Activated CD4-positive, alpha-beta memory T cell treated with anti-CD3 and anti-CD28 coated beads, Interleukin-2, amount 10 ng/mL, durations not matched to agents 7 days and 5 days (primary cell): ENCODE data around the gene RCC1. TPM values are rescaled to one million over a fixed set of nuclear protein-coding genes. Genes with fewer than 3 reads are reported as not detected.
A peak's percentile ranks its signal among the peaks of the same experiment; 100 is the strongest.
"Not testable (repeated sequence)": the region's sequence is repeated elsewhere in the genome, so short reads cannot be mapped to it uniquely, and the experiment has no call there.

Experiments used
- CTCF ChIA-PET: fragments of 350-600 bp; sonication (Branson Sonifier 250); formaldehyde crosslinking; loops from one replicate; lab custom pipeline; 2021; ENCODE audit warnings: antibody characterized with exemption, inconsistent platforms; lab: Charles Lee
- POLR2A ChIA-PET: fragments of 350-600 bp; sonication (Branson Sonifier 250); formaldehyde crosslinking; loops from one replicate; lab custom pipeline; 2021; ENCODE audit warnings: antibody characterized with exemption; lab: Charles Lee
- DNase-seq: peaks from one replicate; pipeline ENCODE4 v3.0.0-alpha.2; 2020
- H3K27ac Mint-ChIP-seq: one replicate; pipeline ENCODE4 v1.8.0; 2021; ENCODE audit warnings: mild to moderate bottlenecking, mixed read lengths
- H3K27me3 Mint-ChIP-seq: one replicate; pipeline ENCODE4 v1.8.0; 2021; ENCODE audit warnings: mixed read lengths
- H3K36me3 Mint-ChIP-seq: one replicate; pipeline ENCODE4 v1.8.0; 2021; ENCODE audit warnings: low read depth, mixed read lengths
- H3K4me1 Mint-ChIP-seq: one replicate; pipeline ENCODE4 v1.8.0; 2021; ENCODE audit warnings: mixed read lengths
- H3K4me3 Mint-ChIP-seq: one replicate; pipeline ENCODE4 v1.8.0; 2021; ENCODE audit warnings: mild to moderate bottlenecking, mixed read lengths
- H3K9me3 Mint-ChIP-seq: one replicate; pipeline ENCODE4 v1.8.0; 2021; ENCODE audit warnings: mixed read lengths
- total RNA-seq, 2 experiments: library from RNA; stranded (reverse); gene quantifications; one replicate each; pipeline ENCODE4 v1.2.3, GENCODE V29; 2021

RCC1 gene
- total RNA-seq, 2 experiments from 2014 or later, result 47.6 to 50.7 TPM

- POLR2A ChIA-PET, result interaction anchor here (0.7 to 10.4 kb wide), 67 partner anchors 9 to 856 kb away, joined by 3 to 264 read pairs (median 6); partner anchors contain the start of genes ATP5IF1, EPB41, EYA3 and FAM76A
- CTCF ChIA-PET, result interaction anchor here (0.7 to 4.2 kb wide), 21 partner anchors 9 to 322 kb away, joined by 3 to 36 read pairs (median 6); partner anchors contain the start of genes MED18, RNU11, SESN2 and TAF12
Measured at GRCh38 chr1:28581531-28582247, 75.8 kb downstream of the RCC1 start.

GRCh38 chr1:28582248-28582615 lies 76.4 kb downstream of the RCC1 start:
- Mint-ChIP-seq H3K27ac (peak overlapping the region; percentile 92), H3K4me3 (peak overlapping the region; percentile 92), H3K9me3 (no peaks in the 10 kb centered on the region), H3K4me1 (peaks cover 35% of the 10 kb centered on the region), H3K36me3 (peaks cover 40% of the 10 kb centered on the region), H3K27me3 (no peaks in the 10 kb centered on the region)
- ChIA-PET CTCF (interaction anchor here (0.7 to 4.2 kb wide), 19 partner anchors 8 to 323 kb away, joined by 3 to 36 read pairs (median 6); partner anchors contain the start of genes MED18, RNU11, SESN2 and TAF12), POLR2A (interaction anchor here (0.7 to 10.4 kb wide), 54 partner anchors 8 to 810 kb away, joined by 3 to 264 read pairs (median 7); partner anchors contain the start of genes ATP5IF1, EPB41, EYA3 and GMEB1)
- DNase-seq, result no peak

More at GRCh38 chr1:28581531-28582247, 75.8 kb downstream of the RCC1 start:
- peak; percentile 95 for DNase-seq
- Mint-ChIP-seq H3K36me3 (peaks cover 45% of the 10 kb centered on the region), H3K27ac (peak overlapping the region; percentile 92), H3K9me3 (no peaks in the 10 kb centered on the region), H3K27me3 (no peaks in the 10 kb centered on the region), H3K4me3 (peak overlapping the region; percentile 92), H3K4me1 (peaks cover 38% of the 10 kb centered on the region)

GRCh38 chr1:28586585-28587391 lies 80.9 kb downstream of the RCC1 start:
- H3K4me3 Mint-ChIP-seq, H3K4me1 Mint-ChIP-seq, H3K36me3 Mint-ChIP-seq, CTCF ChIA-PET, H3K27me3 Mint-ChIP-seq, POLR2A ChIA-PET, H3K27ac Mint-ChIP-seq, DNase-seq, H3K9me3 Mint-ChIP-seq: not testable (repeated sequence)

Other genes with a start within 250 kb of the RCC1 start
- 10 to 100 TPM; 22.8 to 23.9 TPM for gene SESN2, start 246.5 kb upstream of the RCC1 start, total RNA-seq
- 10 to 100 TPM; 23.7 to 25.6 TPM for gene MED18, start 177.0 kb upstream of the RCC1 start, total RNA-seq
- gene PHACTR4, start 136.3 kb upstream of the RCC1 start, total RNA-seq, result 10 to 100 TPM; 24.8 to 25.7 TPM
- 10 to 100 TPM; 56.9 to 58.9 TPM for gene TRNAU1AP, start 47.0 kb downstream of the RCC1 start, total RNA-seq
- gene RAB42, start 86.2 kb downstream of the RCC1 start, total RNA-seq, result not detected
- 10 to 100 TPM; 33.8 to 34.0 TPM for gene TAF12, start 137.0 kb downstream of the RCC1 start, total RNA-seq
- gene RNU11, start 142.6 kb downstream of the RCC1 start, total RNA-seq, result not detected
- gene GMEB1, start 162.7 kb downstream of the RCC1 start, total RNA-seq, result 10 to 100 TPM; 27.7 to 28.7 TPM
- 10 to 100 TPM; 69.9 to 70.9 TPM for gene YTHDF2, start 230.9 kb downstream of the RCC1 start, total RNA-seq